Measurements from ENCODE around the gene TMEM212.
"Not testable (repeated sequence)": the region's sequence is repeated elsewhere in the genome, so short reads cannot be mapped to it uniquely, and the experiment has no call there.

The TMEM212 gene

GRCh38 chr3:171896316-171896715 is 53.2 kb downstream of the TMEM212 start:
- DNase-seq: no peak

GRCh38 chr3:171898192-171898591 is 55.0 kb downstream of the TMEM212 start:
- no peak for DNase-seq

GRCh38 chr3:171900446-171900845 is 57.3 kb downstream of the TMEM212 start:
- no peak for DNase-seq

GRCh38 chr3:171901615-171902312 is 58.6 kb downstream of the TMEM212 start:
- no peak for DNase-seq

- DNase-seq: no peak
These were observed 61.7 kb downstream of the TMEM212 start for GRCh38 chr3:171904829-171905228.

GRCh38 chr3:171906503-171906902 is 63.4 kb downstream of the TMEM212 start:
- DNase-seq: not testable (repeated sequence)

- no peak for DNase-seq
These were observed 64.0 kb downstream of the TMEM212 start for GRCh38 chr3:171906951-171907676.

GRCh38 chr3:171907761-171908160 is 64.6 kb downstream of the TMEM212 start:
- no peak for DNase-seq

GRCh38 chr3:171908731-171909130 is 65.6 kb downstream of the TMEM212 start:
- no peak for DNase-seq

Data from NCI-H187 treated with DMSO at 0.1 percent for 48 hours (cell line).